ENCODE measurements around the gene MRPL17.

- TF ChIP-seq CTCF (conservative IDR thresholded peaks at IDR 0.05; ENCODE audit: low read depth, low read length) = no peak
- no peak for TF ChIP-seq EZH2phosphoT487 (IDR thresholded peaks at IDR 0.05; ENCODE audit: borderline replicate concordance, low read length)
Measured at GRCh38 chr11:6633422-6634408, 49.4 kb downstream of the MRPL17 start.
